Activated naive CD4-positive, alpha-beta T cell treated with anti-CD3 and anti-CD28 coated beads, Interleukin-2, amount 50 U/mL, for 24 hours (primary cell): ENCODE data around the gene KIT.

Experiments used
- H3K27ac Mint-ChIP-seq: one replicate; pipeline ENCODE4 v1.8.0; 2021; ENCODE audit warnings: mild to moderate bottlenecking, mixed read lengths
- H3K27me3 Mint-ChIP-seq: one replicate; pipeline ENCODE4 v1.8.0; 2021; ENCODE audit warnings: mixed read lengths
- H3K36me3 Mint-ChIP-seq: one replicate; pipeline ENCODE4 v1.8.0; 2021; ENCODE audit warnings: mixed read lengths
- H3K4me1 Mint-ChIP-seq: one replicate; pipeline ENCODE4 v1.8.0; 2021; ENCODE audit warnings: mixed read lengths
- H3K4me3 Mint-ChIP-seq: one replicate; pipeline ENCODE4 v1.8.0; 2021; ENCODE audit warnings: mild to moderate bottlenecking, mixed read lengths
- H3K9me3 Mint-ChIP-seq: one replicate; pipeline ENCODE4 v1.8.0; 2021; ENCODE audit warnings: mixed read lengths

The KIT gene

GRCh38 chr4:54677416-54677815 is 19.7 kb downstream of the KIT start:
- no peaks in the 10 kb centered on the region for H3K9me3 Mint-ChIP-seq
- no peak overlapping the region for H3K4me3 Mint-ChIP-seq

GRCh38 chr4:54677853-54678650 is 20.3 kb downstream of the KIT start:
- Mint-ChIP-seq H3K27me3 (peaks cover 3% of the 10 kb centered on the region), H3K4me1 (no peaks in the 10 kb centered on the region), H3K9me3 (no peaks in the 10 kb centered on the region), H3K36me3 (no peaks in the 10 kb centered on the region), H3K4me3 (no peak overlapping the region), H3K27ac (no peak overlapping the region)

More at GRCh38 chr4:54677416-54677815, 19.7 kb downstream of the KIT start:
- Mint-ChIP-seq H3K27me3 (peaks cover 3% of the 10 kb centered on the region), H3K36me3 (no peaks in the 10 kb centered on the region), H3K4me1 (no peaks in the 10 kb centered on the region), H3K27ac (no peak overlapping the region)

- H3K27me3 Mint-ChIP-seq: peaks cover 3% of the 10 kb centered on the region
- peaks cover 4% of the 10 kb centered on the region for H3K4me1 Mint-ChIP-seq
- no peaks in the 10 kb centered on the region for H3K9me3 Mint-ChIP-seq
- no peaks in the 10 kb centered on the region for H3K36me3 Mint-ChIP-seq
- no peak overlapping the region for H3K27ac Mint-ChIP-seq
- H3K4me3 Mint-ChIP-seq: no peak overlapping the region
Observed at GRCh38 chr4:54678826-54679225, 21.1 kb downstream of the KIT start.

GRCh38 chr4:54679813-54680212 is 22.1 kb downstream of the KIT start:
- Mint-ChIP-seq H3K27me3 (peaks cover 3% of the 10 kb centered on the region), H3K27ac (no peak overlapping the region), H3K4me3 (no peak overlapping the region), H3K4me1 (peaks cover 12% of the 10 kb centered on the region), H3K9me3 (no peaks in the 10 kb centered on the region), H3K36me3 (no peaks in the 10 kb centered on the region)

GRCh38 chr4:54683616-54684346 is 26.0 kb downstream of the KIT start:
- Mint-ChIP-seq H3K4me3 (peak overlapping the region; percentile 54), H3K9me3 (no peaks in the 10 kb centered on the region)

GRCh38 chr4:54685810-54686209 is 28.1 kb downstream of the KIT start:
- no peaks in the 10 kb centered on the region for H3K27me3 Mint-ChIP-seq
- H3K27ac Mint-ChIP-seq: no peak overlapping the region
- no peak overlapping the region for H3K4me3 Mint-ChIP-seq
- no peaks in the 10 kb centered on the region for H3K9me3 Mint-ChIP-seq
- no peaks in the 10 kb centered on the region for H3K36me3 Mint-ChIP-seq
- H3K4me1 Mint-ChIP-seq: peaks cover 28% of the 10 kb centered on the region

More at GRCh38 chr4:54683616-54684346, 26.0 kb downstream of the KIT start:
- H3K4me1 Mint-ChIP-seq: peaks cover 28% of the 10 kb centered on the region
- peak overlapping the region; percentile 36 for H3K27ac Mint-ChIP-seq
- H3K36me3 Mint-ChIP-seq: no peaks in the 10 kb centered on the region
- no peaks in the 10 kb centered on the region for H3K27me3 Mint-ChIP-seq

GRCh38 chr4:54687887-54688841 is 30.4 kb downstream of the KIT start:
- Mint-ChIP-seq H3K4me1 (peaks cover 35% of the 10 kb centered on the region), H3K27ac (no peak overlapping the region), H3K9me3 (no peaks in the 10 kb centered on the region), H3K4me3 (no peak overlapping the region), H3K36me3 (no peaks in the 10 kb centered on the region), H3K27me3 (no peaks in the 10 kb centered on the region)

- H3K9me3 Mint-ChIP-seq: no peaks in the 10 kb centered on the region
- no peaks in the 10 kb centered on the region for H3K27me3 Mint-ChIP-seq
- no peak overlapping the region for H3K4me3 Mint-ChIP-seq
- no peaks in the 10 kb centered on the region for H3K36me3 Mint-ChIP-seq
- no peak overlapping the region for H3K27ac Mint-ChIP-seq
- H3K4me1 Mint-ChIP-seq: peaks cover 6% of the 10 kb centered on the region
Observed at GRCh38 chr4:54695337-54695736, 37.6 kb downstream of the KIT start.

GRCh38 chr4:54695788-54696187 is 38.0 kb downstream of the KIT start:
- no peak overlapping the region for H3K27ac Mint-ChIP-seq
- no peaks in the 10 kb centered on the region for H3K9me3 Mint-ChIP-seq
- no peaks in the 10 kb centered on the region for H3K36me3 Mint-ChIP-seq
- H3K27me3 Mint-ChIP-seq: no peaks in the 10 kb centered on the region
- peaks cover 6% of the 10 kb centered on the region for H3K4me1 Mint-ChIP-seq
- H3K4me3 Mint-ChIP-seq: no peak overlapping the region

- Mint-ChIP-seq H3K4me1 (no peaks in the 10 kb centered on the region), H3K4me3 (no peak overlapping the region), H3K27me3 (no peaks in the 10 kb centered on the region), H3K36me3 (no peaks in the 10 kb centered on the region), H3K9me3 (no peaks in the 10 kb centered on the region), H3K27ac (no peak overlapping the region)
Observed at GRCh38 chr4:54696649-54697048, 38.9 kb downstream of the KIT start.

- H3K27me3 Mint-ChIP-seq: peaks cover 2% of the 10 kb centered on the region
- H3K4me1 Mint-ChIP-seq: no peaks in the 10 kb centered on the region
- H3K9me3 Mint-ChIP-seq: no peaks in the 10 kb centered on the region
- no peak overlapping the region for H3K4me3 Mint-ChIP-seq
- no peak overlapping the region for H3K27ac Mint-ChIP-seq
- H3K36me3 Mint-ChIP-seq: no peaks in the 10 kb centered on the region
Observed at GRCh38 chr4:54700986-54701385, 43.2 kb downstream of the KIT start.

- Mint-ChIP-seq H3K27ac (no peak overlapping the region), H3K36me3 (no peaks in the 10 kb centered on the region), H3K9me3 (no peaks in the 10 kb centered on the region), H3K27me3 (peaks cover 4% of the 10 kb centered on the region), H3K4me3 (no peak overlapping the region), H3K4me1 (no peaks in the 10 kb centered on the region)
Observed at GRCh38 chr4:54703182-54703581, 45.4 kb downstream of the KIT start.

GRCh38 chr4:54707406-54707805 is 49.6 kb downstream of the KIT start:
- H3K4me1 Mint-ChIP-seq: peaks cover 12% of the 10 kb centered on the region
- H3K36me3 Mint-ChIP-seq: no peaks in the 10 kb centered on the region
- no peaks in the 10 kb centered on the region for H3K9me3 Mint-ChIP-seq
- H3K4me3 Mint-ChIP-seq: no peak overlapping the region
- H3K27me3 Mint-ChIP-seq: peaks cover 4% of the 10 kb centered on the region
- H3K27ac Mint-ChIP-seq: no peak overlapping the region

GRCh38 chr4:54708339-54709279 is 50.9 kb downstream of the KIT start:
- no peak overlapping the region for H3K27ac Mint-ChIP-seq
- no peaks in the 10 kb centered on the region for H3K36me3 Mint-ChIP-seq
- no peaks in the 10 kb centered on the region for H3K9me3 Mint-ChIP-seq
- no peak overlapping the region for H3K4me3 Mint-ChIP-seq
- H3K27me3 Mint-ChIP-seq: peaks cover 4% of the 10 kb centered on the region
- H3K4me1 Mint-ChIP-seq: peaks cover 12% of the 10 kb centered on the region
